GM20431 (cell line): Measurements from ENCODE around the gene HES5.

Experiments used
- in situ Hi-C: fragments of 300-500 bp; cut with MseI, MboI; formaldehyde crosslinking; loops from one replicate; pipeline ENCODE4 v1.15.0; 2020; ENCODE audit warnings: low sequenced_read_pairs; ENCODE audit not compliant: unreplicated experiment

Gene HES5

GRCh38 chr1:2522230-2522629 lies 7.8 kb downstream of the HES5 start:
- in situ Hi-C loops, result no loop called here

GRCh38 chr1:2520806-2521205 lies 9.3 kb downstream of the HES5 start:
- in situ Hi-C loops, result no loop called here

- in situ Hi-C loops, result no loop called here
These were observed 9.9 kb downstream of the HES5 start for GRCh38 chr1:2520206-2520605.

- in situ Hi-C loops, result no loop called here
These were observed 10.3 kb downstream of the HES5 start for GRCh38 chr1:2519729-2520128.

- in situ Hi-C loops, result no loop called here
These were observed 10.9 kb downstream of the HES5 start for GRCh38 chr1:2519029-2519685.

GRCh38 chr1:2518528-2518927 lies 11.5 kb downstream of the HES5 start:
- in situ Hi-C loops, result no loop called here

- in situ Hi-C loops, result no loop called here
These were observed 12.1 kb downstream of the HES5 start for GRCh38 chr1:2517966-2518365.

GRCh38 chr1:2516946-2517345 lies 13.1 kb downstream of the HES5 start:
- in situ Hi-C loops, result no loop called here

- in situ Hi-C loops, result no loop called here
These were observed 13.9 kb downstream of the HES5 start for GRCh38 chr1:2516124-2516523.

GRCh38 chr1:2515763-2516080 lies 14.3 kb downstream of the HES5 start:
- in situ Hi-C loops, result no loop called here

GRCh38 chr1:2514863-2515762 lies 14.9 kb downstream of the HES5 start:
- in situ Hi-C loops, result no loop called here

- in situ Hi-C loops, result no loop called here
These were observed 16.0 kb downstream of the HES5 start for GRCh38 chr1:2513939-2514652.

- in situ Hi-C loops, result no loop called here
These were observed 17.1 kb downstream of the HES5 start for GRCh38 chr1:2512862-2513421.

GRCh38 chr1:2510366-2511155 lies 19.5 kb downstream of the HES5 start:
- in situ Hi-C loops, result no loop called here

- in situ Hi-C loops, result no loop called here
These were observed 20.5 kb downstream of the HES5 start for GRCh38 chr1:2509589-2509988.

GRCh38 chr1:2508751-2509150 lies 21.3 kb downstream of the HES5 start:
- in situ Hi-C loops, result no loop called here

GRCh38 chr1:2508180-2508579 lies 21.9 kb downstream of the HES5 start:
- in situ Hi-C loops, result no loop called here

GRCh38 chr1:2507744-2508155 lies 22.3 kb downstream of the HES5 start:
- in situ Hi-C loops, result no loop called here

GRCh38 chr1:2506901-2507565 lies 23.0 kb downstream of the HES5 start:
- in situ Hi-C loops, result no loop called here
